ENCODE measurements around the gene IL22RA1. TPM values are rescaled to one million over a fixed set of nuclear protein-coding genes. Genes with fewer than 3 reads are reported as not detected.

IL22RA1 gene
- total and polyA plus RNA-seq, 10 of the 15 experiments (the other 5 are each of a cell fraction or from before 2014, with no cell fraction given), result not detected

DNA sequence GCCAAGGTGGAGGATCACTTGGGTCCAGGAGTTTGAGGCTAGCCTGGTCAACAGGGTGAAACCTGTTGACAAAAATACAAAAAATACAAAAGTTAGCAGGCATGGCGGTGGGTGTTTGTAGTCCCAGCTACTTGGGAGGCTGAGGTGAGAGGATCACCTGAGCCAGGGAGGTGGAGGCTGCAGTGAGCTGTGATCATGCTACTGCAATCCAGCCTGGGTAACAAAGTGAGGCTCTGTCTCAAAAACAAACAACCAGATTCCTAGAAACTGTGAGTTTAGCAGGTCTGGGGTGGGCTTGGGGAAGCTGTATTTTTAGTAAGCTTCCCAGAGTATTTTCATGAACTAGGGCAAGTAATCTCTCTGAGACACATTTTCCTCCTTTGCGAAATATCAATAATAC, 25.8 kb downstream of the IL22RA1 start (continued):
- TF ChIP-seq GATAD2B (conservative IDR thresholded peaks at IDR 0.05; ENCODE audit: low read depth) (no peak), POLR2AphosphoS2 (IDR thresholded peaks at IDR 0.05; ENCODE audit: low read depth, low read length) (no peak), ZBTB11 (CRISPR knock-in tag; IDR thresholded peaks at IDR 0.05) (no peak)

DNA sequence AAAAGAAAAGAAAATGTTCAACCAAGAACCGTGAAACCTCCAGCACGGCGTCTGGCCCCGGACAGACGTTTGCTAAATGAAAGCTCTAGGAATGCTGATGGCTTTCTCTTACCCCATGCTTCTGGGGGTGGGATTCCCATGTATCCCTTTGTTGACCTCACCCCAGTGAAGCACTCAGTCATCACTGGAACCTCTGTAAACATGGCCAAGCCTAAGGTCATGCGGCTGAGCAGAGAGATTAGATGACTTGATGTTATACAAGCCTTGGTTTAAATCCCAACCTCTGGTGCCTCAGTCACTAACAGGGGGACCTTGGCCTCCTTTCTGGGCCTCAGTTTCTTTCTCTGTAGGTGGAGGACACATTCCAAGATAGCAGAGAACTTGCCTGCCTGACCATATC, 28.2 kb downstream of the IL22RA1 start:
- intact Hi-C loops (cut with micrococcal nuclease; ENCODE audit: unreplicated experiment), result no loop called here
- RAD21 ChIA-PET (ENCODE audit: unreplicated experiment), result no interaction called here
- DNase-seq (ENCODE audit: low read depth, low spot score), result no peak
- no peaks in the 10 kb centered on the region for H3K9me3 ChIP-seq (replicated peaks; ENCODE audit: control insufficient read depth, insufficient read depth, low read length)
- no peak overlapping the region for H2AFZ ChIP-seq (ENCODE audit: control insufficient read depth, low read depth, low read length)
- no peak overlapping the region for H3K9ac ChIP-seq (ENCODE audit: control insufficient read depth, insufficient read depth, low read length)
- no peaks in the 10 kb centered on the region for H4K20me1 ChIP-seq (ENCODE audit: control insufficient read depth, insufficient read depth)
- no peaks in the 10 kb centered on the region for H3K79me2 ChIP-seq (ENCODE audit: control insufficient read depth, insufficient read depth, low read length)
- no peaks in the 10 kb centered on the region; a peak in 2 of 4 replicates for H3K27me3 ChIP-seq (replicated peaks in 1 of 2; ENCODE audit: control insufficient read depth in 2 of 2, insufficient read depth in 2 of 2, low read length in 1 of 2)
- H3K36me3 ChIP-seq (ENCODE audit: control insufficient read depth in 2 of 2, insufficient read depth in 2 of 2, low read length in 1 of 2), result no peaks in the 10 kb centered on the region
- in situ Hi-C loops (cut with MboI), result no loop called here
- SMC1A ChIA-PET (ENCODE audit: uncharacterized antibody, unreplicated experiment), result no interaction called here
- CTCF ChIA-PET, result no interaction called here
- H3K4me1 ChIP-seq (ENCODE audit: control insufficient read depth, insufficient read depth, low read length), result no peaks in the 10 kb centered on the region
- no peak overlapping the region for H3K4me2 ChIP-seq (ENCODE audit: control insufficient read depth, insufficient read depth)
- no peak for FAIRE-seq
- BruUV-seq (replicated peaks), result no TSS peak
- no peak overlapping the region for H3K27ac ChIP-seq (ENCODE audit: control insufficient read depth, insufficient read depth)
- WGBS (ENCODE audit: insufficient coverage, insufficient replicate concordance, low lambda C conversion rate, missing lambda C conversion rate), result 82% methylated on average over 6 of the region's 6 CpGs
- no peak for ATAC-seq
- TF ChIP-seq, protein P1, sequence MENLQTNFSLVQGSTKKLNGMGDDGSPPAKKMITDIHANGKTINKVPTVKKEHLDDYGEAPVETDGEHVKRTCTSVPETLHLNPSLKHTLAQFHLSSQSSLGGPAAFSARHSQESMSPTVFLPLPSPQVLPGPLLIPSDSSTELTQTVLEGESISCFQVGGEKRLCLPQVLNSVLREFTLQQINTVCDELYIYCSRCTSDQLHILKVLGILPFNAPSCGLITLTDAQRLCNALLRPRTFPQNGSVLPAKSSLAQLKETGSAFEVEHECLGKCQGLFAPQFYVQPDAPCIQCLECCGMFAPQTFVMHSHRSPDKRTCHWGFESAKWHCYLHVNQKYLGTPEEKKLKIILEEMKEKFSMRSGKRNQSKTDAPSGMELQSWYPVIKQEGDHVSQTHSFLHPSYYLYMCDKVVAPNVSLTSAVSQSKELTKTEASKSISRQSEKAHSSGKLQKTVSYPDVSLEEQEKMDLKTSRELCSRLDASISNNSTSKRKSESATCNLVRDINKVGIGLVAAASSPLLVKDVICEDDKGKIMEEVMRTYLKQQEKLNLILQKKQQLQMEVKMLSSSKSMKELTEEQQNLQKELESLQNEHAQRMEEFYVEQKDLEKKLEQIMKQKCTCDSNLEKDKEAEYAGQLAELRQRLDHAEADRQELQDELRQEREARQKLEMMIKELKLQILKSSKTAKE (IDR thresholded peaks at IDR 0.05; ENCODE audit: low read depth, poor library complexity, severe bottlenecking), result no peak
- TF ChIP-seq, protein P2, sequence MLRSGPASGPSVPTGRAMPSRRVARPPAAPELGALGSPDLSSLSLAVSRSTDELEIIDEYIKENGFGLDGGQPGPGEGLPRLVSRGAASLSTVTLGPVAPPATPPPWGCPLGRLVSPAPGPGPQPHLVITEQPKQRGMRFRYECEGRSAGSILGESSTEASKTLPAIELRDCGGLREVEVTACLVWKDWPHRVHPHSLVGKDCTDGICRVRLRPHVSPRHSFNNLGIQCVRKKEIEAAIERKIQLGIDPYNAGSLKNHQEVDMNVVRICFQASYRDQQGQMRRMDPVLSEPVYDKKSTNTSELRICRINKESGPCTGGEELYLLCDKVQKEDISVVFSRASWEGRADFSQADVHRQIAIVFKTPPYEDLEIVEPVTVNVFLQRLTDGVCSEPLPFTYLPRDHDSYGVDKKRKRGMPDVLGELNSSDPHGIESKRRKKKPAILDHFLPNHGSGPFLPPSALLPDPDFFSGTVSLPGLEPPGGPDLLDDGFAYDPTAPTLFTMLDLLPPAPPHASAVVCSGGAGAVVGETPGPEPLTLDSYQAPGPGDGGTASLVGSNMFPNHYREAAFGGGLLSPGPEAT (IDR thresholded peaks at IDR 0.05; ENCODE audit: low read depth), result no peak
- TF ChIP-seq HCFC1 (IDR thresholded peaks at IDR 0.05; ENCODE audit: low read length), result no peak
- TF ChIP-seq SMAD5 (IDR thresholded peaks at IDR 0.05; ENCODE audit: low read depth), result no peak
- TF ChIP-seq STAT3 (IDR thresholded peaks at IDR 0.05; ENCODE audit: low read depth, low read length), result no peak
- H3K4me3 ChIP-seq, result no peak overlapping the region
- POLR2A ChIA-PET, result no interaction called here
